Measurements from ENCODE around the gene NUB1. TPM values are rescaled to one million over a fixed set of nuclear protein-coding genes. Genes with fewer than 3 reads are reported as not detected.
"Not testable (repeated sequence)": the region's sequence is repeated elsewhere in the genome, so short reads cannot be mapped to it uniquely, and the experiment has no call there.

The NUB1 gene
- total RNA-seq, 1 donor from 2014 or later, result 41.5 TPM

- H3K9me3 Mint-ChIP-seq (ENCODE audit: unreplicated experiment), result no peaks in the 10 kb centered on the region
- H3K27ac Mint-ChIP-seq (ENCODE audit: unreplicated experiment), result no peak overlapping the region
- H3K36me3 Mint-ChIP-seq (ENCODE audit: low read depth, unreplicated experiment), result peaks cover 5% of the 10 kb centered on the region
- no peak for DNase-seq (ENCODE audit: low spot score)
- peaks cover 5% of the 10 kb centered on the region for H3K27me3 Mint-ChIP-seq (ENCODE audit: unreplicated experiment)
- H3K4me1 Mint-ChIP-seq (ENCODE audit: unreplicated experiment), result peaks cover 9% of the 10 kb centered on the region
- no peak overlapping the region for H3K4me3 Mint-ChIP-seq (ENCODE audit: unreplicated experiment)
- no peak for TF ChIP-seq CTCF (IDR thresholded peaks at IDR 0.05; ENCODE audit: unreplicated experiment)
Observed at GRCh38 chr7:151299530-151299929, 42.1 kb upstream of the NUB1 start.

GRCh38 chr7:151299940-151300645, 41.5 kb upstream of the NUB1 start:
- H3K27ac Mint-ChIP-seq (ENCODE audit: unreplicated experiment), result no peak overlapping the region
- peaks cover 5% of the 10 kb centered on the region for H3K27me3 Mint-ChIP-seq (ENCODE audit: unreplicated experiment)
- no peak for DNase-seq (ENCODE audit: low spot score)
- peaks cover 5% of the 10 kb centered on the region for H3K36me3 Mint-ChIP-seq (ENCODE audit: low read depth, unreplicated experiment)
- no peaks in the 10 kb centered on the region for H3K9me3 Mint-ChIP-seq (ENCODE audit: unreplicated experiment)
- peaks cover 13% of the 10 kb centered on the region for H3K4me1 Mint-ChIP-seq (ENCODE audit: unreplicated experiment)
- no peak overlapping the region for H3K4me3 Mint-ChIP-seq (ENCODE audit: unreplicated experiment)
- TF ChIP-seq CTCF (IDR thresholded peaks at IDR 0.05; ENCODE audit: unreplicated experiment), result no peak

GRCh38 chr7:151301471-151302462, 39.8 kb upstream of the NUB1 start:
- no peak overlapping the region for H3K27ac Mint-ChIP-seq (ENCODE audit: unreplicated experiment)
- H3K27me3 Mint-ChIP-seq (ENCODE audit: unreplicated experiment), result peaks cover 7% of the 10 kb centered on the region
- no peak for DNase-seq (ENCODE audit: low spot score)

GRCh38 chr7:151304251-151304650, 37.4 kb upstream of the NUB1 start:
- not testable (repeated sequence) for DNase-seq (ENCODE audit: low spot score); H3K27ac Mint-ChIP-seq (ENCODE audit: unreplicated experiment); H3K36me3 Mint-ChIP-seq (ENCODE audit: low read depth, unreplicated experiment); H3K4me3 Mint-ChIP-seq (ENCODE audit: unreplicated experiment); H3K9me3 Mint-ChIP-seq (ENCODE audit: unreplicated experiment); H3K27me3 Mint-ChIP-seq (ENCODE audit: unreplicated experiment); H3K4me1 Mint-ChIP-seq (ENCODE audit: unreplicated experiment)

More at GRCh38 chr7:151301471-151302462, 39.8 kb upstream of the NUB1 start:
- Mint-ChIP-seq H3K9me3 (ENCODE audit: unreplicated experiment) (no peaks in the 10 kb centered on the region), H3K4me3 (ENCODE audit: unreplicated experiment) (no peak overlapping the region), H3K36me3 (ENCODE audit: low read depth, unreplicated experiment) (peaks cover 5% of the 10 kb centered on the region), H3K4me1 (ENCODE audit: unreplicated experiment) (peaks cover 17% of the 10 kb centered on the region)
- no peak for TF ChIP-seq CTCF (IDR thresholded peaks at IDR 0.05; ENCODE audit: unreplicated experiment)

GRCh38 chr7:151304856-151305255, 36.8 kb upstream of the NUB1 start:
- DNase-seq (ENCODE audit: low spot score), result peak; percentile 16
- Mint-ChIP-seq H3K36me3 (ENCODE audit: low read depth, unreplicated experiment) (no peaks in the 10 kb centered on the region), H3K4me3 (ENCODE audit: unreplicated experiment) (peak overlapping the region; percentile 73), H3K9me3 (ENCODE audit: unreplicated experiment) (no peaks in the 10 kb centered on the region), H3K4me1 (ENCODE audit: unreplicated experiment) (peaks cover 8% of the 10 kb centered on the region), H3K27me3 (ENCODE audit: unreplicated experiment) (peaks cover 6% of the 10 kb centered on the region), H3K27ac (ENCODE audit: unreplicated experiment) (peak overlapping the region; percentile 94)
- TF ChIP-seq CTCF (IDR thresholded peaks at IDR 0.05; ENCODE audit: unreplicated experiment), result no peak

Data from endothelial cell (in vitro differentiated cells).